Cardiac fibroblast (primary cell): ENCODE measurements around the gene EPHB2.

Source experiments
- DNase-seq, 2 donors: peaks; one replicate each; pipeline versions ENCODE4 v3.0.0 to v3.0.0-alpha.2; 2010; ENCODE audit warnings: low read depth in 2 of 2
- H3K4me3 ChIP-seq, 2 donors: replicated peaks in 1 of 2; 1 replicate in 1 of 2; 2 replicates in 1 of 2; pipeline ENCODE4 v1.5.1; 2011; ENCODE audit warnings: low read depth in 2 of 2, low read length in 2 of 2, mild to moderate bottlenecking in 2 of 2, moderate library complexity in 1 of 2
- CTCF ChIP-seq: IDR thresholded peaks from one replicate; pipeline ENCODE4 v1.5.1; 2011; ENCODE audit warnings: low read depth, mild to moderate bottlenecking, low read length, inconsistent platforms

Gene EPHB2

GRCh38 chr1:22677931-22678896 is 32.4 kb upstream of the EPHB2 start:
- no peak overlapping the region for H3K4me3 ChIP-seq
- DNase-seq, result no peak
- no peak for TF ChIP-seq CTCF

GRCh38 chr1:22680726-22681125 is 29.9 kb upstream of the EPHB2 start:
- no peak overlapping the region for H3K4me3 ChIP-seq
- DNase-seq, result no peak
- no peak for TF ChIP-seq CTCF

- TF ChIP-seq CTCF, result no peak
These were observed 28.9 kb upstream of the EPHB2 start for GRCh38 chr1:22681556-22682276.

GRCh38 chr1:22683547-22683946 is 27.1 kb upstream of the EPHB2 start:
- no peak for DNase-seq
- TF ChIP-seq CTCF, result no peak
- no peak overlapping the region for H3K4me3 ChIP-seq

More at GRCh38 chr1:22681556-22682276, 28.9 kb upstream of the EPHB2 start:
- no peak overlapping the region for H3K4me3 ChIP-seq
- no peak for DNase-seq

GRCh38 chr1:22685591-22686059 is 25.0 kb upstream of the EPHB2 start:
- H3K4me3 ChIP-seq, result no peak overlapping the region
- DNase-seq, result peak in 1 of 2 donors; percentile 28
- no peak for TF ChIP-seq CTCF

- DNase-seq, result no peak
- H3K4me3 ChIP-seq, result no peak overlapping the region
- TF ChIP-seq CTCF, result no peak
These were observed 23.4 kb upstream of the EPHB2 start for GRCh38 chr1:22687191-22687590.
